ENCODE results near the gene FAM53C. TPM values are rescaled to one million over a fixed set of nuclear protein-coding genes. Genes with fewer than 3 reads are reported as not detected.

FAM53C gene
- total RNA-seq, 1 experiment from 2014 or later = 38.9 TPM

- intact Hi-C loops (cut with micrococcal nuclease) = loop anchor here (1.0 to 10.0 kb wide), 3 partner anchors 12 to 154 kb away; no protein-coding TSS in a partner anchor
- no peaks in the 10 kb centered on the region for H3K27me3 Mint-ChIP-seq (ENCODE audit: insufficient read depth, unreplicated experiment)
- POLR2A ChIA-PET = interaction anchor here (0.6 to 9.3 kb wide), 16 partner anchors 14 to 318 kb away, joined by 3 to 395 read pairs (median 4); partner anchors contain the start of genes BRD8, CDC23, CDC25C and ETF1
- H3K4me3 Mint-ChIP-seq (ENCODE audit: unreplicated experiment) = peak overlapping the region; percentile 36
- peaks cover 9% of the 10 kb centered on the region for H3K9me3 Mint-ChIP-seq (ENCODE audit: unreplicated experiment)
- DNase-seq (ENCODE audit: unreplicated experiment) = peak; percentile 80
- peak overlapping the region; percentile 71 for H3K27ac Mint-ChIP-seq (ENCODE audit: low read depth, unreplicated experiment)
- no peak for TF ChIP-seq CTCF (IDR thresholded peaks at IDR 0.05; ENCODE audit: unreplicated experiment)
- H3K4me1 Mint-ChIP-seq (ENCODE audit: insufficient read depth, unreplicated experiment) = peaks cover 51% of the 10 kb centered on the region
- H3K36me3 Mint-ChIP-seq (ENCODE audit: insufficient read depth, unreplicated experiment) = peaks cover 41% of the 10 kb centered on the region
- CTCF ChIA-PET = interaction anchor here (0.6 to 8.0 kb wide), 23 partner anchors 14 to 259 kb away, joined by 3 to 323 read pairs (median 6); partner anchors contain the start of genes CDC23, CDC25C and FAM53C
- BruUV-seq (replicated peaks) = no TSS peak
Measured at GRCh38 chr5:138351056-138351455, 13.0 kb downstream of the FAM53C start.

- H3K9me3 Mint-ChIP-seq (ENCODE audit: unreplicated experiment) = peaks cover 9% of the 10 kb centered on the region
- H3K27ac Mint-ChIP-seq (ENCODE audit: low read depth, unreplicated experiment) = peak overlapping the region; percentile 71
- H3K4me1 Mint-ChIP-seq (ENCODE audit: insufficient read depth, unreplicated experiment) = peaks cover 51% of the 10 kb centered on the region
- no peaks in the 10 kb centered on the region for H3K27me3 Mint-ChIP-seq (ENCODE audit: insufficient read depth, unreplicated experiment)
- no peak for TF ChIP-seq CTCF (IDR thresholded peaks at IDR 0.05; ENCODE audit: unreplicated experiment)
- DNase-seq (ENCODE audit: unreplicated experiment) = no peak
- ChIA-PET POLR2A (interaction anchor here (0.6 to 9.3 kb wide), 12 partner anchors 14 to 318 kb away, joined by 3 to 395 read pairs (median 4); partner anchors contain the start of genes BRD8, CDC23, CDC25C and ETF1), CTCF (interaction anchor here (0.6 to 8.0 kb wide), 53 partner anchors 9 to 673 kb away, joined by 3 to 323 read pairs (median 5); partner anchors contain the start of genes CDC23, CDC25C, EGR1 and FAM53C)
- peak overlapping the region; percentile 99 for H3K4me3 Mint-ChIP-seq (ENCODE audit: unreplicated experiment)
- peaks cover 37% of the 10 kb centered on the region for H3K36me3 Mint-ChIP-seq (ENCODE audit: insufficient read depth, unreplicated experiment)
- BruUV-seq (replicated peaks) = TSS peak; percentile 65
- intact Hi-C loops (cut with micrococcal nuclease) = loop anchor here (1.0 to 10.0 kb wide), 3 partner anchors 12 to 153 kb away; no protein-coding TSS in a partner anchor
Measured at GRCh38 chr5:138351517-138351916, 13.5 kb downstream of the FAM53C start.

GRCh38 chr5:138352071-138352721 lies 14.1 kb downstream of the FAM53C start, which contains the start of gene KDM3B:
TSS of gene KDM3B (plus strand) at chr5:138352685. CDS start at chr5:138352796, 111 bp downstream.
- peak; percentile 86 for DNase-seq (ENCODE audit: unreplicated experiment)
- intact Hi-C loops (cut with micrococcal nuclease) = loop anchor here (5.0 to 10.0 kb wide), 2 partner anchors 130 to 153 kb away; no protein-coding TSS in a partner anchor
- Mint-ChIP-seq H3K9me3 (ENCODE audit: unreplicated experiment) (peaks cover 9% of the 10 kb centered on the region), H3K4me3 (ENCODE audit: unreplicated experiment) (peak within 1 kb of the TSS; percentile 99), H3K27me3 (ENCODE audit: insufficient read depth, unreplicated experiment) (no peaks in the 10 kb centered on the region), H3K4me1 (ENCODE audit: insufficient read depth, unreplicated experiment) (peaks cover 51% of the 10 kb centered on the region), H3K36me3 (ENCODE audit: insufficient read depth, unreplicated experiment) (peaks cover 30% of the 10 kb centered on the region), H3K27ac (ENCODE audit: low read depth, unreplicated experiment) (peak within 1 kb of the TSS; percentile 98)
- TF ChIP-seq CTCF (IDR thresholded peaks at IDR 0.05; ENCODE audit: unreplicated experiment) = peak; percentile 100
- CTCF ChIA-PET = interaction anchor here (0.6 to 8.0 kb wide), 63 partner anchors 8 to 1928 kb away, joined by 3 to 323 read pairs (median 5); partner anchors contain the start of genes CDC23, CDC25C, EGR1 and FAM53C
- no TSS peak for BruUV-seq (replicated peaks)
- POLR2A ChIA-PET = interaction anchor here (0.5 to 9.3 kb wide), 19 partner anchors 15 to 941 kb away, joined by 3 to 395 read pairs (median 4); partner anchors contain the start of genes BRD8, CDC23, CDC25C and CTNNA1
